ENCODE data around the gene NIT1. TPM values are rescaled to one million over a fixed set of nuclear protein-coding genes. Genes with fewer than 3 reads are reported as not detected.

The NIT1 gene
- total and polyA plus RNA-seq, 10 of the 15 experiments (the other 5 are each of a cell fraction or from before 2014, with no cell fraction given): 19.2 to 54.4 (median 28.3) TPM

DNA sequence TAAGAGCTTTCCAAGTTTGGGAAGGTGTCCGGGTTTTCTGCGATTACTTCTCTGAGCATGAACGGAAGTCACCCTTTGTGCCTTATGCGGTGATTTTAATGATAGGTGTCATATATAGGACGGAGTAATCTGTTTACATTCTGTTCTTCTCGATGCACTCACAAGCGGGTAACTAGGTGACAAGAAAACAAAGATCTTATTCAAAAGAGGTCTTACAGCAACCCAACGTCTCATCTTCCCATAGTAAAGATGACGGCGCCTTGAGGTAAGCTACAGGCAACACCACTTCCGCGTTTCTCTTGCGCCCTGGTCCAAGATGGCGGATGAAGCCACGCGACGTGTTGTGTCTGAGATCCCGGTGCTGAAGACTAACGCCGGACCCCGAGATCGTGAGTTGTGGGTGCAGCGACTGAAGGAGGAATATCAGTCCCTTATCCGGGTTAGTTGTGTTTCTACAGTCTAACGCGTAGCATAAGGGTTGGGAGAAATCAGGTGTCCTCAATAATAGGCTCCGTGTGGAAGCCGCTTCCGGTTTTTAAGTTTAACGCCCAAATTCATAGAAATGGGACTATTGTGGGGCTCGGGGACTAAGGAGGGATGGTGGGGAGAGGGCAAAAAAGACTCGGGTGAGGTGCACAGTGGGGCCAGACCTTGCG is 35.9 kb downstream of the NIT1 start, which contains the start of gene UFC1 (continued):
- TF ChIP-seq, protein P1, sequence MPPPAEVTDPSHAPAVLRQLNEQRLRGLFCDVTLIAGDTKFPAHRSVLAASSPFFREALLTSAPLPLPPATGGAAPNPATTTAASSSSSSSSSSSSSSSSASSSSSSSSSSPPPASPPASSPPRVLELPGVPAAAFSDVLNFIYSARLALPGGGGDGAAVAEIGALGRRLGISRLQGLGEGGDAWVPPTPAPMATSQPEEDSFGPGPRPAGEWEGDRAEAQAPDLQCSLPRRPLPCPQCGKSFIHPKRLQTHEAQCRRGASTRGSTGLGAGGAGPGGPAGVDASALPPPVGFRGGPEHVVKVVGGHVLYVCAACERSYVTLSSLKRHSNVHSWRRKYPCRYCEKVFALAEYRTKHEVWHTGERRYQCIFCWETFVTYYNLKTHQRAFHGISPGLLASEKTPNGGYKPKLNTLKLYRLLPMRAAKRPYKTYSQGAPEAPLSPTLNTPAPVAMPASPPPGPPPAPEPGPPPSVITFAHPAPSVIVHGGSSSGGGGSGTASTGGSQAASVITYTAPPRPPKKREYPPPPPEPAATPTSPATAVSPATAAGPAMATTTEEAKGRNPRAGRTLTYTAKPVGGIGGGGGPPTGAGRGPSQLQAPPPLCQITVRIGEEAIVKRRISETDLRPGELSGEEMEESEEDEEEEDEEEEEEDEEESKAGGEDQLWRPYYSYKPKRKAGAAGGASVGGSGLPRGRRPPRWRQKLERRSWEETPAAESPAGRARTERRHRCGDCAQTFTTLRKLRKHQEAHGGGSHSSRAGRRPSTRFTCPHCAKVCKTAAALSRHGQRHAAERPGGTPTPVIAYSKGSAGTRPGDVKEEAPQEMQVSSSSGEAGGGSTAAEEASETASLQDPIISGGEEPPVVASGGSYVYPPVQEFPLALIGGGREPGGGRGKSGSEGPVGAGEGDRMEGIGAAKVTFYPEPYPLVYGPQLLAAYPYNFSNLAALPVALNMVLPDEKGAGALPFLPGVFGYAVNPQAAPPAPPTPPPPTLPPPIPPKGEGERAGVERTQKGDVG (CRISPR knock-in tag; IDR thresholded peaks at IDR 0.05): no peak
- peak; percentile 78; the same call in 1 of the 2 replicates for TF ChIP-seq POLR2AphosphoS2 (IDR thresholded peaks at IDR 0.05; ENCODE audit: low read depth, low read length)
- TF ChIP-seq, protein P2, sequence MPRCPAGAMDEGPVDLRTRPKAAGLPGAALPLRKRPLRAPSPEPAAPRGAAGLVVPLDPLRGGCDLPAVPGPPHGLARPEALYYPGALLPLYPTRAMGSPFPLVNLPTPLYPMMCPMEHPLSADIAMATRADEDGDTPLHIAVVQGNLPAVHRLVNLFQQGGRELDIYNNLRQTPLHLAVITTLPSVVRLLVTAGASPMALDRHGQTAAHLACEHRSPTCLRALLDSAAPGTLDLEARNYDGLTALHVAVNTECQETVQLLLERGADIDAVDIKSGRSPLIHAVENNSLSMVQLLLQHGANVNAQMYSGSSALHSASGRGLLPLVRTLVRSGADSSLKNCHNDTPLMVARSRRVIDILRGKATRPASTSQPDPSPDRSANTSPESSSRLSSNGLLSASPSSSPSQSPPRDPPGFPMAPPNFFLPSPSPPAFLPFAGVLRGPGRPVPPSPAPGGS (IDR thresholded peaks at IDR 0.05; ENCODE audit: borderline replicate concordance, insufficient read depth, low read depth, low read length, poor library complexity, severe bottlenecking): no peak
- 0 out of 2 replicates have a peak, but pooled peaks have one; percentile 44 for TF ChIP-seq TBL1XR1 (IDR thresholded peaks at IDR 0.05; ENCODE audit: low read depth, low read length)
- no peak for TF ChIP-seq JUNB (IDR thresholded peaks at IDR 0.05)
- TF ChIP-seq SREBF2 (IDR thresholded peaks at IDR 0.05; ENCODE audit: low read length): no peak
- no peak; the same call in 1 of the 2 replicates for TF ChIP-seq ESRRA (IDR thresholded peaks at IDR 0.05; ENCODE audit: low read length)
- TF ChIP-seq TAF1 (IDR thresholded peaks at IDR 0.05; ENCODE audit: borderline replicate concordance, low read depth, low read length): peak; percentile 96
- TF ChIP-seq, protein P3, sequence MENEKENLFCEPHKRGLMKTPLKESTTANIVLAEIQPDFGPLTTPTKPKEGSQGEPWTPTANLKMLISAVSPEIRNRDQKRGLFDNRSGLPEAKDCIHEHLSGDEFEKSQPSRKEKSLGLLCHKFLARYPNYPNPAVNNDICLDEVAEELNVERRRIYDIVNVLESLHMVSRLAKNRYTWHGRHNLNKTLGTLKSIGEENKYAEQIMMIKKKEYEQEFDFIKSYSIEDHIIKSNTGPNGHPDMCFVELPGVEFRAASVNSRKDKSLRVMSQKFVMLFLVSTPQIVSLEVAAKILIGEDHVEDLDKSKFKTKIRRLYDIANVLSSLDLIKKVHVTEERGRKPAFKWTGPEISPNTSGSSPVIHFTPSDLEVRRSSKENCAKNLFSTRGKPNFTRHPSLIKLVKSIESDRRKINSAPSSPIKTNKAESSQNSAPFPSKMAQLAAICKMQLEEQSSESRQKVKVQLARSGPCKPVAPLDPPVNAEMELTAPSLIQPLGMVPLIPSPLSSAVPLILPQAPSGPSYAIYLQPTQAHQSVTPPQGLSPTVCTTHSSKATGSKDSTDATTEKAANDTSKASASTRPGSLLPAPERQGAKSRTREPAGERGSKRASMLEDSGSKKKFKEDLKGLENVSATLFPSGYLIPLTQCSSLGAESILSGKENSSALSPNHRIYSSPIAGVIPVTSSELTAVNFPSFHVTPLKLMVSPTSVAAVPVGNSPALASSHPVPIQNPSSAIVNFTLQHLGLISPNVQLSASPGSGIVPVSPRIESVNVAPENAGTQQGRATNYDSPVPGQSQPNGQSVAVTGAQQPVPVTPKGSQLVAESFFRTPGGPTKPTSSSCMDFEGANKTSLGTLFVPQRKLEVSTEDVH (IDR thresholded peaks at IDR 0.05; ENCODE audit: low read depth, partially characterized antibody): peak; percentile 92
- peak; percentile 90 for TF ChIP-seq CHD2 (IDR thresholded peaks at IDR 0.05; ENCODE audit: borderline replicate concordance, low read depth, low read length)
- no peak for TF ChIP-seq ZSCAN29 (IDR thresholded peaks at IDR 0.05)
- peak; percentile 98 for TF ChIP-seq GABPA (IDR thresholded peaks at IDR 0.05; ENCODE audit: low read depth)
- TF ChIP-seq TCF7 (IDR thresholded peaks at IDR 0.05; ENCODE audit: borderline replicate concordance): no peak
- 0 out of 2 replicates have a peak, but pooled peaks have one; percentile 38 for TF ChIP-seq TCF12 (IDR thresholded peaks at IDR 0.05; ENCODE audit: low read depth, low read length)
- TF ChIP-seq, protein P4, sequence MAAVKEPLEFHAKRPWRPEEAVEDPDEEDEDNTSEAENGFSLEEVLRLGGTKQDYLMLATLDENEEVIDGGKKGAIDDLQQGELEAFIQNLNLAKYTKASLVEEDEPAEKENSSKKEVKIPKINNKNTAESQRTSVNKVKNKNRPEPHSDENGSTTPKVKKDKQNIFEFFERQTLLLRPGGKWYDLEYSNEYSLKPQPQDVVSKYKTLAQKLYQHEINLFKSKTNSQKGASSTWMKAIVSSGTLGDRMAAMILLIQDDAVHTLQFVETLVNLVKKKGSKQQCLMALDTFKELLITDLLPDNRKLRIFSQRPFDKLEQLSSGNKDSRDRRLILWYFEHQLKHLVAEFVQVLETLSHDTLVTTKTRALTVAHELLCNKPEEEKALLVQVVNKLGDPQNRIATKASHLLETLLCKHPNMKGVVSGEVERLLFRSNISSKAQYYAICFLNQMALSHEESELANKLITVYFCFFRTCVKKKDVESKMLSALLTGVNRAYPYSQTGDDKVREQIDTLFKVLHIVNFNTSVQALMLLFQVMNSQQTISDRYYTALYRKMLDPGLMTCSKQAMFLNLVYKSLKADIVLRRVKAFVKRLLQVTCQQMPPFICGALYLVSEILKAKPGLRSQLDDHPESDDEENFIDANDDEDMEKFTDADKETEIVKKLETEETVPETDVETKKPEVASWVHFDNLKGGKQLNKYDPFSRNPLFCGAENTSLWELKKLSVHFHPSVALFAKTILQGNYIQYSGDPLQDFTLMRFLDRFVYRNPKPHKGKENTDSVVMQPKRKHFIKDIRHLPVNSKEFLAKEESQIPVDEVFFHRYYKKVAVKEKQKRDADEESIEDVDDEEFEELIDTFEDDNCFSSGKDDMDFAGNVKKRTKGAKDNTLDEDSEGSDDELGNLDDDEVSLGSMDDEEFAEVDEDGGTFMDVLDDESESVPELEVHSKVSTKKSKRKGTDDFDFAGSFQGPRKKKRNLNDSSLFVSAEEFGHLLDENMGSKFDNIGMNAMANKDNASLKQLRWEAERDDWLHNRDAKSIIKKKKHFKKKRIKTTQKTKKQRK (IDR thresholded peaks at IDR 0.05; ENCODE audit: low read depth, low read length): no peak
- no peak for TF ChIP-seq EP300 (IDR thresholded peaks at IDR 0.05; ENCODE audit: borderline replicate concordance in 1 of 2, control insufficient read depth in 1 of 2, low read depth in 2 of 2, low read length in 2 of 2)
- TF ChIP-seq RAD51 (IDR thresholded peaks at IDR 0.05): peak; percentile 61
- TF ChIP-seq NFYB (IDR thresholded peaks at IDR 0.05; ENCODE audit: insufficient read depth, low read depth, low read length): no peak

Data from GM12878 (cell line).